Measurements from ENCODE around the gene RIMS3.

- no peak for TF ChIP-seq CTCF (IDR thresholded peaks at IDR 0.05)
- no peak for TF ChIP-seq POLR2A (IDR thresholded peaks at IDR 0.05)
Observed at GRCh38 chr1:40595623-40596022, 69.9 kb downstream of the RIMS3 start.

Measured in sigmoid colon (tissue), 3 donors.